Fibroblast of villous mesenchyme (primary cell): ENCODE measurements around the gene ADGRF5. TPM values are rescaled to one million over a fixed set of nuclear protein-coding genes. Genes with fewer than 3 reads are reported as not detected.

ENCODE experiments used
- DNase-seq: peaks from one replicate; pipeline ENCODE4 v3.0.0-alpha.2; 2010; ENCODE audit warnings: low read depth
- H3K4me3 ChIP-seq: 2 replicates; pipeline ENCODE4 v1.5.1; 2011; ENCODE audit warnings: low read depth, mild to moderate bottlenecking, low read length
- total RNA-seq: library from RNA; depleted of rRNA; stranded (reverse); fragments of >200 nt; gene quantifications from 2 replicates; pipeline ENCODE4 v1.2.3, GENCODE V29; 2012
- TF ChIP-seq, protein P1 (sequence below): IDR thresholded peaks from 2 replicates; pipeline ENCODE4 v1.5.1; 2012; ENCODE audit warnings: low read depth, mild to moderate bottlenecking, low read length; ENCODE audit not compliant: insufficient read depth

ADGRF5 gene, protein sequence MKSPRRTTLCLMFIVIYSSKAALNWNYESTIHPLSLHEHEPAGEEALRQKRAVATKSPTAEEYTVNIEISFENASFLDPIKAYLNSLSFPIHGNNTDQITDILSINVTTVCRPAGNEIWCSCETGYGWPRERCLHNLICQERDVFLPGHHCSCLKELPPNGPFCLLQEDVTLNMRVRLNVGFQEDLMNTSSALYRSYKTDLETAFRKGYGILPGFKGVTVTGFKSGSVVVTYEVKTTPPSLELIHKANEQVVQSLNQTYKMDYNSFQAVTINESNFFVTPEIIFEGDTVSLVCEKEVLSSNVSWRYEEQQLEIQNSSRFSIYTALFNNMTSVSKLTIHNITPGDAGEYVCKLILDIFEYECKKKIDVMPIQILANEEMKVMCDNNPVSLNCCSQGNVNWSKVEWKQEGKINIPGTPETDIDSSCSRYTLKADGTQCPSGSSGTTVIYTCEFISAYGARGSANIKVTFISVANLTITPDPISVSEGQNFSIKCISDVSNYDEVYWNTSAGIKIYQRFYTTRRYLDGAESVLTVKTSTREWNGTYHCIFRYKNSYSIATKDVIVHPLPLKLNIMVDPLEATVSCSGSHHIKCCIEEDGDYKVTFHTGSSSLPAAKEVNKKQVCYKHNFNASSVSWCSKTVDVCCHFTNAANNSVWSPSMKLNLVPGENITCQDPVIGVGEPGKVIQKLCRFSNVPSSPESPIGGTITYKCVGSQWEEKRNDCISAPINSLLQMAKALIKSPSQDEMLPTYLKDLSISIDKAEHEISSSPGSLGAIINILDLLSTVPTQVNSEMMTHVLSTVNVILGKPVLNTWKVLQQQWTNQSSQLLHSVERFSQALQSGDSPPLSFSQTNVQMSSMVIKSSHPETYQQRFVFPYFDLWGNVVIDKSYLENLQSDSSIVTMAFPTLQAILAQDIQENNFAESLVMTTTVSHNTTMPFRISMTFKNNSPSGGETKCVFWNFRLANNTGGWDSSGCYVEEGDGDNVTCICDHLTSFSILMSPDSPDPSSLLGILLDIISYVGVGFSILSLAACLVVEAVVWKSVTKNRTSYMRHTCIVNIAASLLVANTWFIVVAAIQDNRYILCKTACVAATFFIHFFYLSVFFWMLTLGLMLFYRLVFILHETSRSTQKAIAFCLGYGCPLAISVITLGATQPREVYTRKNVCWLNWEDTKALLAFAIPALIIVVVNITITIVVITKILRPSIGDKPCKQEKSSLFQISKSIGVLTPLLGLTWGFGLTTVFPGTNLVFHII (N-terminal part only)
- total RNA-seq, result 0.86 and 6.1 TPM in 2 replicates

DNA sequence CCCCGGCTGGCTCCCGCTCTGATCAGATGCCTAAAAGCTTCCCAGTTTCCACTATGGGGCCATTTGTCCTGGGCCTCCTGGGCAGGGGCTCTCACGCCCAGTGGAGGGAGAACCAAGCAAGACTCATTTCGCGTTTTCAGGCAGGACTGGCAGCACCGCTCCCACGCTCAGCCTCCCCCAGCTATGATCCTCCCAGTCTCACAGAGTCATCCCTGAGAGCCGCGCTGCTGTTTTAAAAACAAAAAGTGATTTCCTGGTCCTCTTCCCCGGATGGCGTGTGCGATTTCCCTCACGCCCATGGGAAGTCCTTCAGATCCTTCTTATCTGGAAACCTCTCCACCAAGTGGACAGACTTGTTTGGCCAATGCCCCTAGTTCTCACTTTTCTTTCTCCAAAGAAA is at the start of gene ADGRF5:
TSS of gene ADGRF5 (minus strand) at position 208 of the 400 bp plus-strand sequence. CDS start 15,176 bp downstream, outside the sequence.
- no peak for DNase-seq
- TF ChIP-seq, protein P1, sequence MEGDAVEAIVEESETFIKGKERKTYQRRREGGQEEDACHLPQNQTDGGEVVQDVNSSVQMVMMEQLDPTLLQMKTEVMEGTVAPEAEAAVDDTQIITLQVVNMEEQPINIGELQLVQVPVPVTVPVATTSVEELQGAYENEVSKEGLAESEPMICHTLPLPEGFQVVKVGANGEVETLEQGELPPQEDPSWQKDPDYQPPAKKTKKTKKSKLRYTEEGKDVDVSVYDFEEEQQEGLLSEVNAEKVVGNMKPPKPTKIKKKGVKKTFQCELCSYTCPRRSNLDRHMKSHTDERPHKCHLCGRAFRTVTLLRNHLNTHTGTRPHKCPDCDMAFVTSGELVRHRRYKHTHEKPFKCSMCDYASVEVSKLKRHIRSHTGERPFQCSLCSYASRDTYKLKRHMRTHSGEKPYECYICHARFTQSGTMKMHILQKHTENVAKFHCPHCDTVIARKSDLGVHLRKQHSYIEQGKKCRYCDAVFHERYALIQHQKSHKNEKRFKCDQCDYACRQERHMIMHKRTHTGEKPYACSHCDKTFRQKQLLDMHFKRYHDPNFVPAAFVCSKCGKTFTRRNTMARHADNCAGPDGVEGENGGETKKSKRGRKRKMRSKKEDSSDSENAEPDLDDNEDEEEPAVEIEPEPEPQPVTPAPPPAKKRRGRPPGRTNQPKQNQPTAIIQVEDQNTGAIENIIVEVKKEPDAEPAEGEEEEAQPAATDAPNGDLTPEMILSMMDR, result no peak
- H3K4me3 ChIP-seq, result no peak within 1 kb of the TSS

DNA sequence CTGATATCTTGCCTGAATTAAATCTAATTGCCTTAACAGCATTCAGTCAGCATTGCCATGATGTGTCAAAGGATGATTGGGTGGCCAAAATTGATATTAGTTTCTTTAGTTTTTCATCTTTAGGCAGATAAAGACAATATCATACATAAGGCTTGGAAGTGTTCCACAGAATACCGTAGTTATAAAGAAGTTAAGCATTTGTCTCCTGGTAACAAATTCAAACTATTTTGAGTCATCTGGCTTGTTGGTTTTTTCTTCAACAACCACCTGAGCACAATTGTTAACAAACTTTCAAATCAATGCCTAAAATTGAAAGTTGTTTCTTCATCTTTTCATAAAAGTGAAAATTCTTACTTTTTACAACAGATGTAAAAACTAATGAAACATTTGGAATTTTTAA is 47.5 kb upstream of the ADGRF5 start:
- H3K4me3 ChIP-seq, result no peak overlapping the region
- no peak for DNase-seq
- TF ChIP-seq, protein P1, result no peak

DNA sequence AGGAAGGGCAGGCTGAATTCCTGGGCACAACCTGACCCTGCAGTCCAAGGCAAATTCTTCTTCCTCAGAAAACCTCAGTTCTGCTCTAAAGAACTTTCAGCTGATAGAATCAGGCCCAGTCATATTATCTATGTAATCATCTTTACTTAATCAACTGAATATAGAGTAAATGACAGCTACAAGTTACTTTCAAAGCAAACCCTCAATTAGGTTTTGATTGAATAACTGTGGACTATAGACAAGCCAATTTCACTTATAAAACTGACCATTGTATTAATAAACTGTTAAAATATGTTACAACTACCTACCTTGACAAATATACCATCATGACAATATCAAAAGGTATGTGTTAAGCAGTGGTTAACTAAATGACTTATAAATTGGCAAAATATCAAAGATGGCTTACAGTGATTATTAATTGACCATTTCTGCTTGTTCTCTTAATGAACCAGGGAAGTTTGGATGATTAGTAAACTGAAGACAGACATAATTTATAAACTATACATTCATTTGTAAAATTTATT is 46.1 kb upstream of the ADGRF5 start:
- TF ChIP-seq, protein P1, result no peak

DNA sequence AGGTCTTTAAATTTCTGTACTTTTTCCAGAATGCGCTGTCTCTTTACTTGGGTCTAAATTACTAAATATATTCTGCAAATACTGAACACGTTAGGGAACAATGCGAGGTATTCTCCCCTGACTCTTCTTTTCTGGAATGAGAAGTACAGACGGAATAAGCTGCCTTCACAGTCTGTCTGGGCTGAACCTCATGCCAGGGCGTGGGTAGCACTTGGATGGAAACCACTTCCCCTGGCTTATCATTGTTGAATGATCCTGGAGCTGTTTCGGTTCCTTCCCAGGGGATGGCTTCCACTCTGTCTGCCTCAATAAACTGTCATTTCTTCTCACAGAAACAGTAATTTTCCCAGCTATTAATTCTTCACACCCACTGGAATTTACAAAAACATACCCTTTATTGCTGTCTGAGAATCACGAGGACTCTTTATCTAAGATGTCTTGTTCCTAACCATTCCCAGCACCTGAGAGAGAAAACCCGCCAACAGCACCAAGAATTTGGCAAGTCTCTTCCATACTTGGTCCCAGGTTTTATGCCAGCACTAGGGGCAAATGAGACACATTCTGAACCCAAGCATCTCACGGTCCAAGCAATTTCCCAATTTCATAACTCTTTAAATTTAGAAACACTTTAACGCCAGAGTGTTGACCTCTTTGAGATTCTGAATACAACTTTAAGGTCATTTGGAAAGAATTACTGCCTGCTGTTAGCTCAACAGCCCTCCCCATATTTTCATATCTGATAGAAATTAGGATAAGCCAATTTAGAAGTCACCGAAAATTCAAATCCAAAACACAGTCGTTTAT is 43.2 kb upstream of the ADGRF5 start:
- H3K4me3 ChIP-seq, result no peak overlapping the region
- TF ChIP-seq, protein P1, result no peak
- no peak for DNase-seq

More for the DNA sequence above, 46.1 kb upstream of the ADGRF5 start:
- no peak for DNase-seq
- H3K4me3 ChIP-seq, result no peak overlapping the region

DNA sequence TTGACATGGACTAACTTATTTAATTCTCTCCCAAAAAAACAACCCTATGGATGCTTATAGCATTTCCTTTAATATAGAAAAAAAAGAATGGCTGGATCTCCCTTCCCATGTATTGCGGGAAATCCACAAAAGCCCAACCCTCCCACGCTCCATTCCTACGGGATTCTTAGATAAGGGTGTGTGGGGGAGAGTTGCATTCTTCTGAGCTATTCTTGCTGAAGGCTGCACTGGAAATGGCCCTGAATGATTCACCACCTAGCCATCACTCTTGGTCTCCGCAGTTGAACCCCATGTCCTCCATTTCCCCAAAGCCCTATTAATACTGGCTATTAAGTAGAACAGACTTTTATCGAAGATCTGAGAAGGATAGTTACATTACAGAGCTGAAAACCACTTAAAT is 41.9 kb upstream of the ADGRF5 start:
- TF ChIP-seq, protein P1, result no peak

DNA sequence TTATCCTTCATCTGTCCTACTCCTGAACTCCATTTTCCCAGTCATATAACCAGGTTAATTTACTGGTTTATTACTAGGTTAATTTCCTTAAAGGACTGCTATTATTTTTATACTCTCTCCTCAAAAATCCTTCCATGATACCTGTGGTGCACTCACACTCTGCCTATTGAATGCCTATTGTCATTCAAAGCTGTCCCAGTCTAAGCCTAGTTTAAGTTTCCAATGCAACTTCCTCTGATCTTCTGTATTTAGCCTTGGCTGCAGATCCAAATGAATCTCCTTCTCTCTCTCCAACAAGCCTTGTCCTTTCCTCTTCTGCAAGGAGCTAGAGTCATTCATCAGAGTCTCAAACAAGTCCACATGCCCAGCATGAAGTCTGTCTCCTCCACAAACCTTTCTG is 41.3 kb upstream of the ADGRF5 start:
- no peak overlapping the region for H3K4me3 ChIP-seq
- TF ChIP-seq, protein P1, result no peak
- DNase-seq, result no peak

More for the DNA sequence above, 41.9 kb upstream of the ADGRF5 start:
- peak; percentile 21 for DNase-seq
- no peak overlapping the region for H3K4me3 ChIP-seq
